VCaP (cell line): ENCODE results near the gene REEP2.

Source experiments
- H3K27ac ChIP-seq: fragments of 450-650 bp; 2 replicates; pipeline ENCODE4 v1.5.1; 2017
- CTCF ChIP-seq: fragments of 450-650 bp; conservative IDR thresholded peaks from 2 replicates; pipeline ENCODE4 v1.5.1; 2017; ENCODE audit warnings: mild to moderate bottlenecking, moderate library complexity

REEP2 gene

DNA sequence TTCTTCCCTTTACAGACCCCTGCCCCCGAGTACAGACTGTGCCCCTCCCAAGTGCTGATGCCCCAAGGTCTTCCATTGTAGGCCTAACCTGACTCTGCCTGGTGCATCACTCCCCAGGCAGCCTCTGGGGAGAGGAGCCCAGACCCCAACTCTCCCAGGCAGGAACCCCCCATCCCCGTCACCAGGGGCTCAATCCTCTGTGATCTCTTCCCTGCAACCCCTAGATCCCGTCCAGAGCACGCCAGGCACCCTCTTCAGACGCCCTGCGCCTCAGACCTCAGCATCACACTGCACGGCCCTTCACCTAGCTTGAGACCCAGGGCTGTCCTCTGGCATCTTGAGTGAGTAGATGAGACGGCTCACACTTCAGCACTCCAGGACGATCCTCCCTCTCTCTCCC lies 20.0 kb downstream of the REEP2 start:
- no peak for TF ChIP-seq CTCF
- no peak overlapping the region for H3K27ac ChIP-seq

DNA sequence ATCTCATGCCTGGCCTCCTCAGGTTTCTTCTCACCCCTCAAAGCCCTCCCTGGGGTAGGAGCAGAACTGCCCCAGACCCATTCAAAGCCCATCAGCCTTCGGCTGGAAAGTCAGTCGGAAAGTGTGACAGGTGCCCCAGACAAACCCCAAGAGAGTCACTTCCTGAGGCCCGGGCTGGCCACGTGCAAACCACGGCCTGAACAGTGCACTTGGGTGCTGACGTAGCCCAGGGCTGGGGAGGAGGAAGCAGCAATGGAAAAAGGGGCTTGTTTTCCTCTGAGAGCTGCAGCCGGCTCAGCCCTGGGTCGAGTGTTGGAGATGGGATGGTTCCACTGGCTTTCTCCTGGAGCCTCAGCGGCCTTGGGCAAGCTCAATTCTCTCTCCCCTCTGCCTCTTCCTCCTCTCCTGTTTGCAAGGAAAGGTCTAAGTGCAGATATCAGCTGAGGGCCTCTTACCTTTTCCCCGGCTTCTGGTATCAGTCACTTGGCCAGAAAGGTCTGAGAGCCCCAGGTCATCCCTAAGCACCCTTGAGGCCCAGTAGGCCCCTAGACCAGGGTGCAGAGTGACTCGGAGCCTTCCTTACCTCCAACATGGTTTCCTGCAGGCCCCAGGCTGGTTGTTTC lies 20.6 kb downstream of the REEP2 start:
- no peak for TF ChIP-seq CTCF
- H3K27ac ChIP-seq, result no peak overlapping the region

DNA sequence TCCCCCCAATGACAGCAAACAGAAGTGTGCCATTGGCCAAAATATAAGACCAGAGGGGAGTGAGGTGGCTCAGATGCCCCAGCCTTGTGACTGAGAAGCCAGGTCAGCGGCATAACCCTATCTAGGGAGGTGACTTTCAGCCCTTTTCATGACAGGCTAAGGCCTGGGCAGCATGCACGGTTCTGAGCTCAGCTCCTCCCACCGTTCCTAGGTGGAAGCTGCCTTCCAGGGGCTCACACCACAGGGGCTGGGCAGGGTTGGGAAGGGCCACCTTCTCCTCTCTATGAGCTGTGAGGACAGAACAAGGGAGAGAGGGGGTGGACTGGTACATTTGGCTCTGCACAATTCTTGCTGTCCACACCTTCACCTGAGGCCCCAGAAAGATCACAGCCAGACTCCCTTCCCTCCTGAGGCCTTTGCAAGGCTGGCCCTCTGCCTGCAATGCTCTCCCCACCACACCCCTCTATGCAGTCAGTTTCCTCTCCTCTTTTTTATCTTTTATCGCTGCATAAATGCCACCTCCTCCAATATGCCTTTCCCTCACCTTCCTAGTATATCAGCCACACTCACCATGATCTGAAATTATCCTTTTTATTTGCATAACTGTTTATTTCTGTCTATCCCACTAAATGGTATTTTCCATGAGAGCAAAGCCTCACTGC lies 21.3 kb downstream of the REEP2 start:
- TF ChIP-seq CTCF, result no peak

DNA sequence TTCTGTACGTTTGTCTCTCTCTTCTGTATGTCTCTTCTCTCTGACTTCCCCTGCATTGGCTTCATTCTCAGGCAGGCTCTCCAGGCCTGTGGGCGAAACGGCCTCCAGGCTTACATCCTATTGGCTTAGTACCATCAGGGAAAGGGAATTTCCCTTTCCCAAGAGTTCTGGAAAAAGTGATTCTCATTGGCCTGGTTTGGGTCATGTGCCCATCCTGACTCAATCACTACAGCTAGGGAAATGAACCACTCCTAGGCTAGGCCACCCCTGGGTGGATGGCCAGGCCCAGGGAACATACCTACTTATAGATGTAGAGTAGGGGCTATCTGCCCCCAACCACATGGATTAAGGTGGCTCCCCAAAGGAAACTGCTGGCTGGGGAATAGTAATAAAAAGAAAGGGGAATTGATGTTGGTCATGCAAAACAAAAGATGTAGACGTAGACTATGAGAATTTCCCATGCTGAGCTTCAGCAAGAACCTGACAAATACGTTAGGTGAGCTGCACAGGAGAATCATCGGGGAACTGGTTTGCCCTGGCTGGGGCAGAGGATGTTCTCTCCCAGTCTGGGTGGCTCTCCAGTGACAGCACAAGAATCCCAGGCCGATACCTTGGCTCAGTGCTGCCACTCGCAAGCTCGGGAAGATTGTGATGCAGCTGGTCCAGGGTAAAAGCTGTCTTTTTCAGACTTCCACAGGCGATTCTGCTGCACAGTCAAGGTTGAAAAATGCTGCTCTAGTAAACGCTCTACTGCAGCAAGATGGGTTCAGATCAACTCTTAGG lies 22.7 kb downstream of the REEP2 start:
- no peak for TF ChIP-seq CTCF
- no peak overlapping the region for H3K27ac ChIP-seq

More for the DNA sequence above, 21.3 kb downstream of the REEP2 start:
- H3K27ac ChIP-seq, result no peak overlapping the region

DNA sequence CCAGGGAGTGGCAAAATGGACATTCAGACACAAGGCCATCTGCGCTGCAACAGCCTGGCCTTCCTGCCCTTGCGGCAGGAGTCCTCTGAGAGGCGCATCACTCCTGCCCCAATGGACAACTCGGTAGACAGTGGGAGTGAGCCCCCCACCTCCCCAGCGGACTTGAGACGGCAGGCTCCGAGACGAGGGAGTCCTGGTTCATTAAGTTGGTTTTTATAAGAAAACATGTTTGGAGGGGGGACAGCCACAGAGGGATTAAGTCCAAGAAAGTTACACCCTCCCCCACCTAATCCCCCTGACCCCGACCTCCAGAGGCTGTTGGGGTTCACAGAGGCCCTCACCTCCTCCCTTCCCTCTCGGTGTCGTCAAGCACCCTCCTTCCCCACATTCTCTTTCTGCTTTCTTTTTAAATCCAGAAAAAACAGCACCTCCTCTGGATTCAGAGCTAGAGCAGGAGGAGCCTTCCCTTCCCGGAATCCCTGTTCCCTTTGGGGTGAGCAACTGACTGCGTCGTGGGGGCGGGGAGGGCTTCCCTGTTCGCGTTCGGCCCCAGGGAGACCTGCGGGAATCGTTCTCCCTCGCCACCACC lies 24.7 kb downstream of the REEP2 start:
- no peak for TF ChIP-seq CTCF
- peak overlapping the region; percentile 99 for H3K27ac ChIP-seq

- TF ChIP-seq CTCF, result peak; percentile 100
- H3K27ac ChIP-seq, result peak overlapping the region; percentile 99
Measured at GRCh38 chr5:138464008-138464387, 25.1 kb downstream of the REEP2 start.
